Mononuclear cell (primary cell): ENCODE data around the gene VPS54. TPM values are rescaled to one million over a fixed set of nuclear protein-coding genes. Genes with fewer than 3 reads are reported as not detected.
A peak's percentile ranks its signal among the peaks of the same experiment; 100 is the strongest.

ENCODE experiments used
- H3K27me3 ChIP-seq: 2 replicates; pipeline ENCODE4 v1.6.0; 2011; ENCODE audit warnings: low read length, control low read depth; ENCODE audit not compliant: insufficient read depth
- H3K4me1 ChIP-seq: 2 replicates; pipeline ENCODE4 v1.5.1; 2011; ENCODE audit warnings: mild to moderate bottlenecking, low read length, control low read depth; ENCODE audit not compliant: insufficient read depth
- H3K4me3 ChIP-seq: 2 replicates; pipeline ENCODE4 v1.5.1; 2011; ENCODE audit warnings: mild to moderate bottlenecking, low read length, moderate library complexity
- H3K9me3 ChIP-seq: 2 replicates; pipeline ENCODE4 v1.5.1; 2011; ENCODE audit warnings: low read depth, mild to moderate bottlenecking, control low read depth, low read length
- total RNA-seq: library from RNA; depleted of rRNA; stranded (reverse); fragments of >200 nt; gene quantifications from one replicate; pipeline ENCODE4 v1.2.3, GENCODE V29; 2012

The VPS54 gene
- total RNA-seq, 1 donor: 13.4 TPM

- peaks cover 32% of the 10 kb centered on the region for H3K4me1 ChIP-seq
- H3K4me3 ChIP-seq: no peak overlapping the region
- no peaks in the 10 kb centered on the region for H3K27me3 ChIP-seq
- H3K9me3 ChIP-seq: no peaks in the 10 kb centered on the region
Observed at GRCh38 chr2:63843791-63844190, 175.4 kb downstream of the VPS54 start.

GRCh38 chr2:63843093-63843492 is 176.1 kb downstream of the VPS54 start:
- Histone ChIP-seq H3K4me3 (no peak overlapping the region), H3K4me1 (peaks cover 32% of the 10 kb centered on the region), H3K27me3 (no peaks in the 10 kb centered on the region), H3K9me3 (no peaks in the 10 kb centered on the region)

DNA sequence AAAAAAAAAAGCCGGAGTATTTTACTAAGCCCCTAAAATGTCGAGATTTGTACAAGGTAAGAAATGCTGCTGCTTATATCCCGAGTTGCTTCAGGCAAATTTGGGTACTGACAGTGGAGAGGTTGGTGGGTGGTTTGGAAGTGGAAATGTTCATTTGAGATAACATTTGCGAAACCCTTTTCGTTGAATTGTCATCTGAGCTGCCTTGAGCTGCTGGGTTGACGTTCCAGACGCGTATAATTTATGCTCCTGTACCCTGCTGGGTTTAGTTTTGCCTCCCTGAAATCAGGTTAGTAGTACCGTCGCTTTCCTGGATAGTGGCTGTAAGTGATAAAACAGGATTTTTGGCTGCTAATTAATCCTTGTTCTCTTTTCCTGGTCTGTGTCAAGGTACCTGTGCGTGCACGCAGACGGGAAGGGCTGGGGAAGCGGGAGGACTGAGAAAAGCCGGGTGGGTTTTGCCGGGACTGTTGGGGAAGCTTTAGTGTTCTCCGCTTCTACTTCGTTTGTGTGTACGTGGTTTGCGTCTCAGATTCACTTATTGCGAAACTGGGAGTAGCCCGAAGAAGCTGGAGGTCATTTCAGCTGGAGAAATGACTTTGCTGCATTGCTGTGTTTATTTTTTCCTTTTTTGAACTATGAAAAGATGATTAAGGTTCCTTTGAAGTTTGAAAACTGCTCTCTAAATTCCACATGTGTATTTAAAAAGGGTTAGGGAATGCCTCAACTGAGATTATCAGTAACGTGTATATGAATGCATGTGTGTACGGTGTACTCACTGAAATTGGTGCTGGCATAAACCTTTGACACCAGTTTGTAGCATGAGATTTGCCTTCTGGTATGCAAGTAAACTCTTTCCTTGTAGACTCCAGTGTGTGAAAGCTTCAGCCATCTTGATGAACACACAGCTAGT is 176.8 kb downstream of the VPS54 start:
- peaks cover 32% of the 10 kb centered on the region for H3K4me1 ChIP-seq
- H3K4me3 ChIP-seq: peak overlapping the region; percentile 96

More for the DNA sequence above, 176.8 kb downstream of the VPS54 start:
- Histone ChIP-seq H3K9me3 (no peaks in the 10 kb centered on the region), H3K27me3 (no peaks in the 10 kb centered on the region)

Other genes starting within 250 kb of the VPS54 start
- 57.4 TPM for gene UGP2, start 177.5 kb downstream of the VPS54 start, total RNA-seq
- 209 TPM for gene PELI1, start 125.0 kb upstream of the VPS54 start, total RNA-seq